Mesenteric fat pad (tissue), 1 donor: ENCODE data around the gene PACS1. TPM values are rescaled to one million over a fixed set of nuclear protein-coding genes. Genes with fewer than 3 reads are reported as not detected.
"Not testable (repeated sequence)": the region's sequence is repeated elsewhere in the genome, so short reads cannot be mapped to it uniquely, and the experiment has no call there.

Source experiments
- DNase-seq: peaks from one replicate; pipeline ENCODE4 v3.0.0-alpha.2; 2020; ENCODE audit warnings: low spot score
- total RNA-seq: library from RNA; stranded (reverse); fragmentation: NEBNext Ultra II Directional; extraction: Animal tissue kit (Norgen Biotek cat#: 25700); gene quantifications from one replicate; pipeline ENCODE4 v1.2.1, GENCODE V29; 2021
- donor health status: DM: yes; HTN: yes; CAD: no.

Gene PACS1
- total RNA-seq, 1 donor from 2014 or later: 64.9 TPM

- no peak for DNase-seq
These were observed 2.4 kb downstream of the PACS1 start for GRCh38 chr11:66072518-66072917.

DNA sequence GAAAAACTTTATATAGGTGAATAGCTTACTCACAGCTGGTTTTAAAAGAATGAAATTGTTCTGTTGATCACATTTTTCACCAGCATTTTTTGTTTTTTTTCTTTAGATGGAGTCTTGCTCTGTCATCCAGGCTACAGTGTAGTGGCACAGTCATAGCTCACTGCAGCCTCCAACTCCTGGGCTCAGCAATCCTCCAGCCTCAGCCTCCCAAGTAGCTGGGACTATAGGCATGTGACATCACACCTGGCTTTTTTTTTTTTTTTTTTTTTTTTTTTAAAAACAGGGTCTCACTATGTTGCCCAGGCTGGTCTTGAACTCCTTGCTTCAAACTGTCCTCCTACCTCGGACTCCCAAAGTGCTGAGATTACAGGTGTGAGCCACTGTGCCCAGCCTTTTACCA is 3.6 kb downstream of the PACS1 start:
- no peak for DNase-seq

DNA sequence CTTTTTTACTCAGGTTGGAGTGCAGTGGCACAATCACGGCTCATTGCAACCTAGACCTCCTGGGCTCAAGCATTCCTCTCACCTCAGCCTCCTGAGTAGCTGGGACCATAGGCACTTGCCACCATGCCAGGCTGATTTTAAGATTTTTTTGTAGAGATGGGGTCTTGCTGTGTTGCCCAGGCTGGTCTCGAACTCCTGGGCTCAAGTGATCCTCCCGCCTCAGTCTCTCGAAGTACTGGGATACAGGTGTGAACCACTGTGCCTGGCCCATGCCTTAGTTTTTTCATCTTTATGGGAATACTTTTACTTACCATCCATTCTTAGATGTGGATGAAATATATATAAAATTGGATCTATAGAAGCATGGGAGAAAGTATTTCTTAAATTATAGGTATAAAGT is 5.2 kb downstream of the PACS1 start:
- no peak for DNase-seq

DNA sequence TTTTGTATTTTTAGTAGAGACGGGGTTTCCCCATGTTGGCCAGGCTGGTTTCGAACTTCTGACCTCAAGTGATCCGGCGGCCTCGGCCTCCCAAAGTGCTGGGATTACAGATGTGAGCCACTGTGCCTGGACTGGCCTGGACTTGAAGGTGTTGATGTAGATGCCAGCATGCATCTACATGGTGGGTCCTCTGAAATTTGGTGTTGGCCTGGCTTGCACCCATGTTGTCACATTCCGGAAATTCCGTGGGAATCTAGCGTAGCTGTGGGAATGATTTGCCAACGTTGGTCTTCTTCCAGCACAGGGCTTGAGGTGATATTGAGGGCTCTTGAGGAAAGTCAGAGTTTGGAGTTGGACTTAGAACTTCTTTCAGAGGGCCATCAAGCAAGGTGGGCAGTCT is 6.5 kb downstream of the PACS1 start:
- DNase-seq: no peak

GRCh38 chr11:66077927-66078326 is 7.9 kb downstream of the PACS1 start:
- no peak for DNase-seq

DNA sequence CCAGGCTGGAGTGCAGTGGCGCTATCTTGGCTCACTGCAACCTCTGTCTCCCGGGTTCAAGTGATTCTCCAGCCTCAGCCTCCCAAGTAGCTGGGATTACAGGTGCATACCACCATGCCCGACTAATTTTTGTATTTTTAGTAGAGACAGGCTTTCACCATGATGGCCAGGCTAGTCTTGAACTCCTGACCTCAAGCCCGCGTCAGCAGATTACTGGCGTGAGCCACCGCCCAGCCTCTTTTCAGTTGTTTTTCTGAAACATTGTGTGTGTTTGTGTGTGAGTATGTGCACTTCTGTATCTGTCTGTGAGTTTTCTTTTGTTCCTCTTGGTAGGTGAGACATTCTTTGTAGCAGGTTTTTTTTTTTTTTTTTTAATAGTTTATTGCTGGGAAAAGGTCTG is 8.9 kb downstream of the PACS1 start:
- not testable (repeated sequence) for DNase-seq

DNA sequence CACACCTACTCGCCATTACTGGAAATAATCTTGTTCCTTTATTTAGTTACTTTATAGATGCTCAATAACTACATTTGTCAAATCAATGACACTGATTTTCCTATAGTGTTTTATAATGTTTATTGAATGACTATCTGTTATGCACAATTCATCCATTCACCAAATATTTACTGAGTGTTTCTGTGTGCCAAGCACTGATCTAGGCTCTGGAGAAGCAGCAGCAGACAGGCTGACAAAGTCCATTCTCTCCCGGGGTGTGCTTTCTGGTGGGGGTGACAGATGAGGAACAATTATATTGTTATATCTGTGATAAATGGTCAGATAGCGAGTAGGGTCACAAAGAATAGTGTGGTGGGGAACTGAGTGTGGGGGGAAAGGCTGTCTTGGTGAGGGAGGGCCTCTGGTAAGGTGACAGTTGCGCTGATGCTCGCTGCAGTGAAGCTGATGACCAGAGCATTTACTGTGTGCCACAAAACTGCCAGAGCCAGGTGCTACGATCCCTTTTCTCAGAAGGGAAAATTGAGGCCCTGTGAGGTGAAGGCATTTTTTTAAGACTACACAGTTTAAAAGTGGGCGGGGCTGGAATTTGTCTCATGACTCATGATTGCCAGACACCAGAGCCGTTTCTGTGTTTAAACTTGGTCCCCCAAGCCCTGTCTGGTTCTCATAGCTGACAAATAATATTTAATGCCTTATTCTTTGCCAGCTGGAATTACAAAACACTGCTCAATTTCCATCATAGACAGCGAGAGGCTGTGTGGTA is 10.2 kb downstream of the PACS1 start:
- no peak for DNase-seq

DNA sequence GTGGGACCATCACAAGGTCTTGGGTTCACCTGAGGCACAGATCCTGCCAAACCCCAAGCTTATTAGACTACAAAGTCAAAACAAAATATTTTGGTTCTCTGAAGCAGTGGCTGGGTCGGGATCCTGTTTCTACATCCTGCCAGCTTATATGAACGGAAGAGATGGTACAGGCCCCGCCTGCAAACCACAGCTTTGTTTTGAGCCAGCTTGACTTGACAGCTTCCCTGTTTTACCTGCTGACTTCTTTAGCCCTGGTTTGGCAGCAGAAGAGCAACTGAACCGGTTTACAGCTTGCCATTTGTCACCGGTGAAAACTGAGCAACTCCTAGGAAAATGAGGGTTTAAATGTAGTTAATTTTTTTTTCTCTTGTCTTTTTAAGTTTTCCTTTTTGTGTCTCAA is 11.4 kb downstream of the PACS1 start:
- no peak for DNase-seq

DNA sequence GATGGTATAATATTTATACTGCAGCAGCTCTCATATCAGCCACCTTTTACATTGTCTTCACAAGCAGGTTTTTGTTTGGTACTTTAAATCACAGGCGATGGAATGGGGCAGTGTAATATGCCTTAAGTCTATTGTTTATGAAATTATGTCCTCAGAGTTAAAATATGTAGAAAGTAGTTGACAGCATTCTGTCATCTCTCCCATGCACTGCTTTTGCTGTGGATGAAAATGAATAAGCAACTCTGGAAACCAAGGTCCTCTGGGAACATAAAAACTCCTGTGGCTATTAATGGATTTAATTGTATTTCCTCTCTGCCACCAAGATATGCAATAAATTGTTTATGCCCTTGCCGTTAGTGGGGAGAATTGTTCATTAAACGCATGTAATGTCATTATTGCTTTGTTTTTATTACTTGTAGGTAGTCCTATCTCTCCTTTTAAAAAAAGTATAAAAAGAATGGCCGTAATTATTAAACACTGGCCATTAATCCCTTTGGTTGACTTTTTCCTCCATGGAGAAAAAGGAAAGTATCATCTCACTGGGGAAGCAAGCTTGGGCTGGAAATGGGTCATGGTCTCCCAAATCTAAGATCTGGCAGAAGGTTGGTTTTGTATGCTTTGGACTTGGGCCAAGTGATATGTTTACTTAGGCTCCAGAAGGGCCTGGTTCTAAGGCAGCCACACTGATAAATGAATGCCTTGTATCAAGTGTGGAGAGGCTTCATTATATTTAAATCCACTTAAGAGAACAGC is 13.1 kb downstream of the PACS1 start:
- no peak for DNase-seq

GRCh38 chr11:66083767-66084166 is 13.7 kb downstream of the PACS1 start:
- no peak for DNase-seq

GRCh38 chr11:66084821-66085475 is 14.9 kb downstream of the PACS1 start:
- no peak for DNase-seq

DNA sequence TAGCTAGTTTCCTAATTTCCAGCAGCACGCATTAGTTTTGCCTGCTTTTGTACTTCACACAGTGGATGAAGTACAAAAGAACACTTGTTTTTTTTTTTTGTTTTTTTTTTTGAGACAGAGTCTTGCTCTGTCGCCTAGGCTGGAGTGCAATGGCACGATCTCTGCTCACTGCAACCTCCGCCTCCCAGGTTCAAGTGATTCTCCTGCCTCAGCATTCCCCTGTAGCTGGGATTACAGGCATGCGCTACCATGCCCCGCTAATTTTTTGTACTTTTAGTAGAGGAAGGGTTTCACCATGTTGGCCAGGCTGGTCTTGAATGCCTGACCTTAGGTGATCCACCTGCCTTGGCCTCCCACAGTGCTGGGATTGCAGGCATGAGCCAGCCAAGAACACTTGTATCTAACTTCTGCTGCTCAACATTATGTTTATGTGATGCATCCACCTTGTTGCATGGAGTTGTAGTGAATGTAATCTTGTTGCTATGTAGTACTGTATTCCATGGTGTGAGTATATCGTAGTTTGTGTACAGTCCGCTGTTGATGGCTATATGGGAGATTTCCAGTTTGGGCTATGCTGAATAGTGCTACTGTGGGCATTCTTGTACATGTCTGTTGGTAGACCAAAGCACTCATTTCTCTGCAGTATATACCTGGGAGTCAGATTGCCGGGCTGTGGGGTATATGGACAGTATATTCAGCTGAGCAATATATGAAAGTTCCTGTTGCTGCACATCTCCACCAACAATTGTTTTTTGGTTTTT is 17.3 kb downstream of the PACS1 start:
- no peak for DNase-seq

GRCh38 chr11:66089067-66089466 is 19.0 kb downstream of the PACS1 start:
- DNase-seq: no peak

DNA sequence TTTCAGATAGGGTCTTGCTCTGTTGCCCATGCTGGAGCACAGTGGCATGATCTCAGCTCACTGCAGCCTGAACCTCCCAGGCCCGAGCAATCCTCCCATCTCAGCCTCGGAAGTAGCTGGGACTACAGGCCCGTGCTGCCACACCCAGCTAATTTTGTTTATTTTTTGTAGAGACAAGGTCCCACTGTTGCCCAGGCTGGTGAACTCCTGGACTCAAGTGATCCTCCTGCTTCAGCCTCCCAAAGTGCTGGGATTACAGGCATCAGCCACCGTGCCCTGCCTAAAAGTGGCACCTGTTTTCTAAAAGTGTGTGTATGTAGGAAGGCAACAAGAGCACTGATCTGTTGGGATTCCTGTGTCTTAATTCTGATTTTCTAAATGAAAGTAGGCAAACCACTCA is 20.2 kb downstream of the PACS1 start:
- no peak for DNase-seq

GRCh38 chr11:66092125-66092524 is 22.1 kb downstream of the PACS1 start:
- DNase-seq: not testable (repeated sequence)

DNA sequence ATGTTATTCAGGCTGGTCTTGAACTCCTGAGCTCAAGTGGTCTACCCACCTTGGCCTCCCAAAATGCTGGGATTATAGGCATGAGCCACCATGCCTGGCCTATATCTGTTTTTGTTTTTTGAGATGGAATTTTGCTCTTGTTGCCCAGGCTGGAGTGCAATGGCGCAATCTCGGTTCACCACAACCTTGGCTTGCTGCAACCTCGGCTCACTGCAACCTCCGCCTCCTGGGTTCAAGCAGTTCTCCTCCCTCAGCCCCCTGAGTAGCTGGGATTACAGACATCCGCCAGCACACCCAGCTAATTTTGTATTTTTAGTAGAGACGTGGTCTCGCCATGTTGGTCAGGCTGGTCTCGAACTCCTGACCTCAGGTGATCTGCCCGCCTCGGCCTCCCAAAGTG is 29.7 kb downstream of the PACS1 start:
- DNase-seq: not testable (repeated sequence)

GRCh38 chr11:66100272-66101065 is 30.4 kb downstream of the PACS1 start:
- DNase-seq: no peak

GRCh38 chr11:66101066-66101464 is 31.0 kb downstream of the PACS1 start:
- DNase-seq: no peak

GRCh38 chr11:66104057-66104638 is 34.1 kb downstream of the PACS1 start:
- no peak for DNase-seq
